Measurements from ENCODE around the gene TRIM7.
A peak's percentile ranks its signal among the peaks of the same experiment; 100 is the strongest.

TRIM7 gene

GRCh38 chr5:181167814-181168488 lies 37.0 kb downstream of the TRIM7 start:
- peak overlapping the region; percentile 36 for H3K4me3 ChIP-seq (ENCODE audit: low read depth, low read length)
- TF ChIP-seq CTCF (IDR thresholded peaks at IDR 0.05; ENCODE audit: borderline replicate concordance, insufficient read depth, low read depth, low read length), result peak; percentile 69

- no peak for TF ChIP-seq CTCF (IDR thresholded peaks at IDR 0.05; ENCODE audit: borderline replicate concordance, insufficient read depth, low read depth, low read length)
- no peak overlapping the region for H3K4me3 ChIP-seq (ENCODE audit: low read depth, low read length)
These were observed 37.9 kb downstream of the TRIM7 start for GRCh38 chr5:181166812-181167733.

- TF ChIP-seq CTCF (IDR thresholded peaks at IDR 0.05; ENCODE audit: borderline replicate concordance, insufficient read depth, low read depth, low read length), result no peak
These were observed 40.7 kb downstream of the TRIM7 start for GRCh38 chr5:181164076-181164952.

GRCh38 chr5:181163487-181164075 lies 41.4 kb downstream of the TRIM7 start:
- H3K4me3 ChIP-seq (ENCODE audit: low read depth, low read length), result peak overlapping the region; percentile 36

More at GRCh38 chr5:181164076-181164952, 40.7 kb downstream of the TRIM7 start:
- peak overlapping the region; percentile 44 for H3K4me3 ChIP-seq (ENCODE audit: low read depth, low read length)

GRCh38 chr5:181161534-181162175 lies 43.3 kb downstream of the TRIM7 start:
- no peak for TF ChIP-seq CTCF (IDR thresholded peaks at IDR 0.05; ENCODE audit: borderline replicate concordance, insufficient read depth, low read depth, low read length)
- H3K4me3 ChIP-seq (ENCODE audit: low read depth, low read length), result peak overlapping the region; percentile 33

More at GRCh38 chr5:181163487-181164075, 41.4 kb downstream of the TRIM7 start:
- no peak for TF ChIP-seq CTCF (IDR thresholded peaks at IDR 0.05; ENCODE audit: borderline replicate concordance, insufficient read depth, low read depth, low read length)

- peak overlapping the region; percentile 33 for H3K4me3 ChIP-seq (ENCODE audit: low read depth, low read length)
These were observed 44.1 kb downstream of the TRIM7 start for GRCh38 chr5:181160755-181161533.
